Colonic mucosa (tissue), 4 donors: ENCODE data around the gene CNTNAP5. TPM values are rescaled to one million over a fixed set of nuclear protein-coding genes. Genes with fewer than 3 reads are reported as not detected.

Experiments
- DNase-seq: peaks from one replicate; pipeline ENCODE4 v3.0.0-alpha.2; 2020
- H3K27ac ChIP-seq: fragments of 200-600 bp; one replicate; pipeline ENCODE4 v1.8.0; 2021
- H3K27me3 ChIP-seq: fragments of 200-600 bp; one replicate; pipeline ENCODE4 v1.8.0; 2021
- H3K36me3 ChIP-seq: fragments of 200-600 bp; one replicate; pipeline ENCODE4 v1.8.0; 2021
- H3K4me1 ChIP-seq: fragments of 200-600 bp; one replicate; pipeline ENCODE4 v1.8.0; 2021; ENCODE audit warnings: mild to moderate bottlenecking
- H3K4me3 ChIP-seq: fragments of 200-600 bp; one replicate; pipeline ENCODE4 v1.8.0; 2021
- H3K9ac ChIP-seq, 2 donors: one replicate each; pipeline ENCODE4 v1.7.0; 2013; ENCODE audit warnings: control low read depth in 2 of 2, low read depth in 2 of 2, low read length in 2 of 2
- H3K9me3 ChIP-seq: fragments of 200-600 bp; one replicate; pipeline ENCODE4 v1.8.0; 2021
- intact Hi-C: fragments of 100-400 bp; cut with DNase I; formaldehyde crosslinking; loops from one replicate; pipeline ENCODE4 v1.14.1; 2022
- total RNA-seq, 2 donors: library from RNA; stranded (reverse); fragmentation: NEBNext Ultra II Directional in 1 of 2; extraction: Animal tissue kit (Norgen Biotek cat#: 25700) in 1 of 2; gene quantifications; one replicate each; pipeline ENCODE4 v1.2.1, GENCODE V29; 2021
- TF ChIP-seq, protein P1 (sequence below): fragments of 200-600 bp; IDR thresholded peaks from one replicate; pipeline ENCODE4 v1.8.0; 2022; ENCODE audit warnings: antibody characterized with exemption, mild to moderate bottlenecking
- donor health status: healthy.
- donor health status: DM: no; HTN: no; CAD: no.
- donor health status: DM: no; HTN: no; CAD: no.

CNTNAP5 gene
- total RNA-seq, 2 donors from 2014 or later, result 0.35 TPM; not detected in 1

DNA sequence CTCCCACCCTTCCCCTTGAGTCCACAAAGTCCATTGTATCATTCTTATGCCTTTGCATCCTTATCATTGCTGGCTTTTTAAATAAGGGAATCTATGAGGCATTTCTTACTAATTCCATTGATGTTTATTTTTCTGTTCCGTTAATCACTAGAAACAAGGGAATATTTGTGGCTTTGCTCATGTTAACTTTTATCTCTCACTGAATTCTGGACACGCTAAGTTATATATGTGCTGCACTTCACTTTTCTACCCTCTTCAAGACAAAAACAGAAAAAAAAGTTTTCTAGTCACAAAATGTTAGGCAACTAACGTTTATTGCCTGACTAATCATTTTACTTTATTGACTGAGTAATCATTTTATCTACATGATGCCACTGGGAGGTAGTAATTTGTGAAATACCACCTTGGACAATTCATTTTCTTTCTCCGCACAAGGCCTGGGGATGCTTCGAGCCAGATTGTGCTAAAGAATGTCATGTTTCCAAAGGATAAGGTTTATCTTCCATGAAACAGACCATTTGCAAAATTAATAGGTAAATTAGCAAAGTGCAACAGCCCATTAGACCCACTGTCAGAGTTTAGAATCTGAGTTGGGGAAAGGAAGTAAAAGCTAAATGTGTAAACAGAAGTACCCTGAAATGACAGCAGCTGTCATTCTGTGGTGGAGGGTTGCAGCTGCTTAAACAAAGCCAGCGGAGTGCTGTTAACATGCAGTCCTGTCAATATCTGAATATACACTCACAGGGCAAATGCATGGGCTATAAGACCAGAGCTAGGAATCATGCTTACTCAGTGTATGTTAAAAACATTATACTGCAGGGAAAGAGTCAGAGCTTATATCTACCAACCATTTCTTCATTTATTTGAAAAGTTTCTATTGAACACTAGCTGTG lies 658.7 kb downstream of the CNTNAP5 start:
- no peak overlapping the region for H3K4me3 ChIP-seq
- H3K27me3 ChIP-seq, result no peaks in the 10 kb centered on the region
- intact Hi-C loops, result no loop called here
- H3K9ac ChIP-seq, result no peak overlapping the region
- TF ChIP-seq, protein P1, sequence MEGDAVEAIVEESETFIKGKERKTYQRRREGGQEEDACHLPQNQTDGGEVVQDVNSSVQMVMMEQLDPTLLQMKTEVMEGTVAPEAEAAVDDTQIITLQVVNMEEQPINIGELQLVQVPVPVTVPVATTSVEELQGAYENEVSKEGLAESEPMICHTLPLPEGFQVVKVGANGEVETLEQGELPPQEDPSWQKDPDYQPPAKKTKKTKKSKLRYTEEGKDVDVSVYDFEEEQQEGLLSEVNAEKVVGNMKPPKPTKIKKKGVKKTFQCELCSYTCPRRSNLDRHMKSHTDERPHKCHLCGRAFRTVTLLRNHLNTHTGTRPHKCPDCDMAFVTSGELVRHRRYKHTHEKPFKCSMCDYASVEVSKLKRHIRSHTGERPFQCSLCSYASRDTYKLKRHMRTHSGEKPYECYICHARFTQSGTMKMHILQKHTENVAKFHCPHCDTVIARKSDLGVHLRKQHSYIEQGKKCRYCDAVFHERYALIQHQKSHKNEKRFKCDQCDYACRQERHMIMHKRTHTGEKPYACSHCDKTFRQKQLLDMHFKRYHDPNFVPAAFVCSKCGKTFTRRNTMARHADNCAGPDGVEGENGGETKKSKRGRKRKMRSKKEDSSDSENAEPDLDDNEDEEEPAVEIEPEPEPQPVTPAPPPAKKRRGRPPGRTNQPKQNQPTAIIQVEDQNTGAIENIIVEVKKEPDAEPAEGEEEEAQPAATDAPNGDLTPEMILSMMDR, result no peak
- H3K36me3 ChIP-seq, result no peaks in the 10 kb centered on the region
- no peaks in the 10 kb centered on the region for H3K9me3 ChIP-seq
- H3K4me1 ChIP-seq, result no peaks in the 10 kb centered on the region
- no peak for DNase-seq
- no peak overlapping the region for H3K27ac ChIP-seq

DNA sequence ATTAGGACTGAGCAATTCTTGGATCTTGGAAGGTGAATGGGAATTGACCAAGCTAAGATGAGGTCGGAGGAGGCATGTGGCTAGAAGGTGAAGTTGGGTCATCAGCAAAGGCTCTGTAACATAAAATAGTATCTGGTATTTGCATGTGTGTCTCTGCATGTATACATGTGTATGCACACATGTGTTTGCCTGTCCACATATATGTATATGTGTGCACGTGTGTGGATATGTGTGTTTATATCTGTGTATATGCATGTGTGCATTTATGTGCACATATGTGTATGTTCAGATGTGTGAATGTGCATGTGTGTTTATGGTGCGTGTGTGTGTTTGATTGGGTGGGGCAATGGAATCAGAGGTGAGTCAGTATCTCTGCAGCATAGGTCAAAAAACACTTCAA lies 664.3 kb downstream of the CNTNAP5 start:
- Histone ChIP-seq H3K4me1 (no peaks in the 10 kb centered on the region), H3K9ac (no peak overlapping the region), H3K27ac (no peak overlapping the region), H3K9me3 (no peaks in the 10 kb centered on the region), H3K27me3 (no peaks in the 10 kb centered on the region), H3K36me3 (no peaks in the 10 kb centered on the region), H3K4me3 (no peak overlapping the region)
- DNase-seq, result no peak
- intact Hi-C loops, result no loop called here
- TF ChIP-seq, protein P1, result no peak

DNA sequence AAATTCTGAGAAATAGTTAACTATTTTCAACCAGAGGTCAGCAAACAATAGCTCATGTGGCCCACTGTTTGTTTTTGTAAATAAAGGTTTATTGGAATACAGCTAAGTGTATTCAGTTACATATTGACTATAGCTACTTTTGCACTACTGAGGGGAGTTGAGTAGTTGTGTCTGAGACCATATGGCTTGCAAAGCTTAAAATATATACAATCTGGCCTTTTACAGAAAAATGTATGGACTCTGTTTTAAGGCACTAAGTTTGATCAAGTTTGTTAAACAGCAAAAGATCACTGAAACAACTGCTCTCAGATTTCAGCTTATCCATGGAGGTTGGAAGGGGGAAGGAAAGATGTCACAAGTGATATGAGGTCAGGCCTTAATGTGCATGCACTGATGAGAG lies 667.1 kb downstream of the CNTNAP5 start:
- Histone ChIP-seq H3K27ac (no peak overlapping the region), H3K36me3 (no peaks in the 10 kb centered on the region), H3K9me3 (no peaks in the 10 kb centered on the region), H3K4me3 (no peak overlapping the region), H3K9ac (no peak overlapping the region), H3K27me3 (no peaks in the 10 kb centered on the region), H3K4me1 (no peaks in the 10 kb centered on the region)
- no peak for DNase-seq
- TF ChIP-seq, protein P1, result no peak
- intact Hi-C loops, result no loop called here

DNA sequence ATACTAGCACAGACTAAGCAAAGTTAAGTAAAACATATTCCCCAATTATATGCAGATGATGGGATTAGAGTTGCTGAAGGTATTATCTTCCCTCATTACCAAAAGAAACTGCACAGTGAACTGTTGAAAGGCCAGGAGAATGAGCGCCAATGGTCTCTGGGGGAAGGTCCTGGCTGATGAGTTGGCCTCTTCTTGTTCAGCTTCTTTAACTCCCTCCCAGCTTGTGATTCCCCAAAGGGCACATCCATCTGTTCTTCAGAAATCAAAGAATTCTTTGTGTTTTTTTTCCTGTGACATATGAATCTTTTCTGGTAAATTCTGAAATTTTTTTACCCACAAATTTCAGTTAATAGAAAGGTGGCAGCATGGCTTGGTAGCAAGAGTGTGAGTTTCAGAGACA lies 667.6 kb downstream of the CNTNAP5 start:
- TF ChIP-seq, protein P1, result no peak
- H3K27me3 ChIP-seq, result no peaks in the 10 kb centered on the region
- no peak overlapping the region for H3K27ac ChIP-seq
- H3K4me1 ChIP-seq, result no peaks in the 10 kb centered on the region
- intact Hi-C loops, result no loop called here
- H3K9ac ChIP-seq, result no peak overlapping the region
- DNase-seq, result no peak
- H3K4me3 ChIP-seq, result no peak overlapping the region
- H3K36me3 ChIP-seq, result no peaks in the 10 kb centered on the region
- H3K9me3 ChIP-seq, result no peaks in the 10 kb centered on the region

DNA sequence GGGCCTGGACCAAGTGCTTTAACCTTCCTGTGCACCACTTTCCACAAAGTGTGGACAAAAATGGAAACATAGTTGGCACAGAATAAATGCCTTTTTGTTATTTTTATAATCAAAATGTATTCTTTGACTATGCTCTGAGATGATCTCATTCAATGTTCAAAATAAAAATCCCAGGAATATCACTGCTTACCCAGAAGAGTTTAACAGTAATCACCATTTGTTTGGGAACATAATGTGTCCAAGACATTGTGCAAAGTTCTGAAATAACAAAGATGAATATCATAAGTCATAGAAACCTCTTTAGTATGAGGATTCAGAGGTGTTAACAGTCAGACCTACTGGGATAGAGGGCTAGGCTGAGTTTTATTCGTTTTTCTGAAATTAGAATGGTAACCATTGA lies 668.1 kb downstream of the CNTNAP5 start:
- H3K9me3 ChIP-seq, result no peaks in the 10 kb centered on the region
- TF ChIP-seq, protein P1, result no peak
- intact Hi-C loops, result no loop called here
- no peak overlapping the region for H3K9ac ChIP-seq
- H3K4me1 ChIP-seq, result no peaks in the 10 kb centered on the region
- no peaks in the 10 kb centered on the region for H3K36me3 ChIP-seq
- no peaks in the 10 kb centered on the region for H3K27me3 ChIP-seq
- H3K27ac ChIP-seq, result no peak overlapping the region
- H3K4me3 ChIP-seq, result no peak overlapping the region
- no peak for DNase-seq
